ENCODE data around the gene FOXP1.

DNA sequence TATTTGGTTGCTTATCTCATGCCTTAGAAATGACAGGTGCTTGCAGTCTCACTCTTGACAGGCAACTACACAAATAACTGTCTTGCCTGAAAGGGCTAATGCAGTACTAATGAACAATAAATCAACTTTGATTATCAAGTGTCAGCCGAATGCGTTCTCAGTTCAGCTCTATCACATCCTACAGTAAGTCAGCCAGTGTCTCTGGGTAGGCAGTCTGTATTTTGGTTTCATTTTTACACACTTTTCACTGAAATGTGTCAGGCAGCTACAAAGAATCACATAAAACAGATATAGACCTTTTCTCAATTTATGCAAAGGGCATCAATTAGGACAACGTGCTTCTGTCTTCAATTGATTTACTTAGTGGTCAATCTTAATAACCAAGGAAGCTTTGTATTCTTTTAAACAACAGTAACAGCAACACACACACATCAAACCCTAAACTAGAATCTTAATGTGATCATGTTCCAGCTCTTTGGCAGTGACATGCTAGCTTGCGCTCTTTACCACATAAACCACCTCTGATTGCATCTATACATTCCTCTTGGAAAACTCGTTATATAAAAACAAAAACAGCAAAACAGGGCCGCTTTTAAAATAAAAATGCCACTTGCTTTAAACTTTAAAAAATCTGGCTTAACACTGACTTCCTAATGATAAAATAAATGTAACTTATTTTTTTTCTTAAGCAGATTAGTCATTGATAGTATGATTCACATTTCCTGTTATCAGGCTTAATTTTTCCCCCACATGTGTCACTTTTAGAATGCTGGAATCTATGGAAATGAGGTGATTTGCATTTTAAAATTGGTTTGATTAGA, 520.4 kb downstream of the FOXP1 start:
- TF ChIP-seq, protein P1, sequence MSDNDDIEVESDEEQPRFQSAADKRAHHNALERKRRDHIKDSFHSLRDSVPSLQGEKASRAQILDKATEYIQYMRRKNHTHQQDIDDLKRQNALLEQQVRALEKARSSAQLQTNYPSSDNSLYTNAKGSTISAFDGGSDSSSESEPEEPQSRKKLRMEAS (IDR thresholded peaks at IDR 0.05) = no peak
- no peak for TF ChIP-seq ATF3 (IDR thresholded peaks at IDR 0.05)
- TF ChIP-seq SP1 (IDR thresholded peaks at IDR 0.05) = no peak
- TF ChIP-seq, protein P2, sequence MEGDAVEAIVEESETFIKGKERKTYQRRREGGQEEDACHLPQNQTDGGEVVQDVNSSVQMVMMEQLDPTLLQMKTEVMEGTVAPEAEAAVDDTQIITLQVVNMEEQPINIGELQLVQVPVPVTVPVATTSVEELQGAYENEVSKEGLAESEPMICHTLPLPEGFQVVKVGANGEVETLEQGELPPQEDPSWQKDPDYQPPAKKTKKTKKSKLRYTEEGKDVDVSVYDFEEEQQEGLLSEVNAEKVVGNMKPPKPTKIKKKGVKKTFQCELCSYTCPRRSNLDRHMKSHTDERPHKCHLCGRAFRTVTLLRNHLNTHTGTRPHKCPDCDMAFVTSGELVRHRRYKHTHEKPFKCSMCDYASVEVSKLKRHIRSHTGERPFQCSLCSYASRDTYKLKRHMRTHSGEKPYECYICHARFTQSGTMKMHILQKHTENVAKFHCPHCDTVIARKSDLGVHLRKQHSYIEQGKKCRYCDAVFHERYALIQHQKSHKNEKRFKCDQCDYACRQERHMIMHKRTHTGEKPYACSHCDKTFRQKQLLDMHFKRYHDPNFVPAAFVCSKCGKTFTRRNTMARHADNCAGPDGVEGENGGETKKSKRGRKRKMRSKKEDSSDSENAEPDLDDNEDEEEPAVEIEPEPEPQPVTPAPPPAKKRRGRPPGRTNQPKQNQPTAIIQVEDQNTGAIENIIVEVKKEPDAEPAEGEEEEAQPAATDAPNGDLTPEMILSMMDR (IDR thresholded peaks at IDR 0.05; ENCODE audit: low read depth, low read length, missing input control) = no peak
- TF ChIP-seq GABPA (IDR thresholded peaks at IDR 0.05 in 1 of 2, conservative IDR thresholded peaks at IDR 0.05 in 1 of 2) = no peak
- TF ChIP-seq RXRA (IDR thresholded peaks at IDR 0.05) = no peak
- TF ChIP-seq YY1 (IDR thresholded peaks at IDR 0.05) = no peak
- TF ChIP-seq JUND (IDR thresholded peaks at IDR 0.05) = no peak
- TF ChIP-seq EGR1 (IDR thresholded peaks at IDR 0.05; ENCODE audit: low read depth in 2 of 2) = no peak
- TF ChIP-seq NR2F2 (IDR thresholded peaks at IDR 0.05) = no peak
